Measurements from ENCODE around the gene TMEM14C. TPM values are rescaled to one million over a fixed set of nuclear protein-coding genes. Genes with fewer than 3 reads are reported as not detected.

Gene TMEM14C
- total and polyA plus RNA-seq, 10 donors: 40.7 to 115 (median 68.4) TPM

DNA sequence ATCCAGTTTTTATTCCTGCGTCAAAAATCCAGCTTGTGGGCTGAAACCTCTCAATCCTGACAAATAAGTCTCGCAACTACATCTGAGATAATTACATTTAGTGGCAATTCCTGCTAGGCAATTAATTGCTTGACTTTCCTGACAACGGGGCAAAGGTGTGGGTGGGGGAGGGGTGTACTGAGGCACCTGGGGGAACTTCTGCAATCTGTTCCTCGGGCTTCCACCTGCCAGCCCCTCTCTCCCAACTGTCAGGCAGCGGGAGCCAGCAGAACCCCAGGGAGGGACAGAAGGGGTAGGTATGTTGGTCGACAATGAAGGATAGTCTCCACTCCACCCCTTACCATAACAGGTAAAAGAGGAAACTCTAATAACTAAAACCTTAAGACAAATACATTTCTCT lies 35.3 kb upstream of the TMEM14C start:
- Histone ChIP-seq H3K4me1 (peaks cover 0 to 12% (median 0%) of the 10 kb centered on the region in 6 donors), H3K36me3 (no peaks in the 10 kb centered on the region), H3K27ac (no peak overlapping the region), H3K27me3 (replicated peaks in 1 of 7) (peaks cover 0 to 2% (median 0%) of the 10 kb centered on the region in 7 donors), H3K9me3 (no peaks in the 10 kb centered on the region), H3K4me3 (no peak overlapping the region)
- no peak for DNase-seq
- intact Hi-C loops (cut with DNase I; ENCODE audit: low total_unique reads): no loop called here
- TF ChIP-seq, protein P1, sequence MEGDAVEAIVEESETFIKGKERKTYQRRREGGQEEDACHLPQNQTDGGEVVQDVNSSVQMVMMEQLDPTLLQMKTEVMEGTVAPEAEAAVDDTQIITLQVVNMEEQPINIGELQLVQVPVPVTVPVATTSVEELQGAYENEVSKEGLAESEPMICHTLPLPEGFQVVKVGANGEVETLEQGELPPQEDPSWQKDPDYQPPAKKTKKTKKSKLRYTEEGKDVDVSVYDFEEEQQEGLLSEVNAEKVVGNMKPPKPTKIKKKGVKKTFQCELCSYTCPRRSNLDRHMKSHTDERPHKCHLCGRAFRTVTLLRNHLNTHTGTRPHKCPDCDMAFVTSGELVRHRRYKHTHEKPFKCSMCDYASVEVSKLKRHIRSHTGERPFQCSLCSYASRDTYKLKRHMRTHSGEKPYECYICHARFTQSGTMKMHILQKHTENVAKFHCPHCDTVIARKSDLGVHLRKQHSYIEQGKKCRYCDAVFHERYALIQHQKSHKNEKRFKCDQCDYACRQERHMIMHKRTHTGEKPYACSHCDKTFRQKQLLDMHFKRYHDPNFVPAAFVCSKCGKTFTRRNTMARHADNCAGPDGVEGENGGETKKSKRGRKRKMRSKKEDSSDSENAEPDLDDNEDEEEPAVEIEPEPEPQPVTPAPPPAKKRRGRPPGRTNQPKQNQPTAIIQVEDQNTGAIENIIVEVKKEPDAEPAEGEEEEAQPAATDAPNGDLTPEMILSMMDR (IDR thresholded peaks at IDR 0.05 in 8 of 11, conservative IDR thresholded peaks at IDR 0.05 in 3 of 11): no peak
- TF ChIP-seq POLR2AphosphoS5 (IDR thresholded peaks at IDR 0.05): no peak
- no peak for TF ChIP-seq POLR2A (IDR thresholded peaks at IDR 0.05)
- 43 to 49% (median 48%) methylated on average over 6 of the region's 6 CpGs for WGBS, 5 donors

DNA sequence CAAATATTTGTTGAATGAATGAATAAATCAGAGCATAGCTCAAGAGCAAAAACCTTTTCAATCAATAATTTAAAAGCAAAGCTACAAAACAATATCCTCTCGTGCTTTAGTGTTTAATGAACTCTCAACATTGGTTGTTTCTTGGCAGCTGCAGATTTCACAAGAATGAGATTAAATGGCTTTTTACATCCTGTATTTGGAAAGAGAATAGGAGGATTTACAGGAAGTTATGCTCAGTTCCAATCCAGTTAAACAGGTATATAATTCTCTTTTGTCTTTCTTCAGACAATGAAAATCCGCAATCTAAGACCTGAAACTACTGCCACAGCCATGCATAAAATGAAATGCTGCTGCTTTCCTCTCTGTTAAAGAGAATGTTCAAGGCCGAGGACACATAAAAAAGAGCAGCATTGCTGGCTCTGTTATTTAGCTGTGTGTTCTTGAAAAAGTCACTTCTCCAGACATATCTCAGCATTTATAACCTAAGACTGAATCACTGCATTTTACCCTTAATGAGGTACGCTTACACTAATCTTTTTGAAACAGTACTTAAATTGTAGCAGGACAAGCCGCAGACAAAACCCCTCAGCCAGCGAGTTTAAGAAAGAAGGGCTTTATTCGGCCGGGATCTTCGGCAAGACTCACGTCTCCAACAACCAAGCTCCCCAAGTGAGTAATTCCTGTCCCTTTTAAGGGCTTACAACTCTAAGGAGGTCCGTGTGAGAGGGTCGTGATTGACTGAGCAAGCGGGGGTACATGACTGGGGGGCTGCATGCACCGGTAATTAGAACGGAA lies 32.0 kb upstream of the TMEM14C start:
- intact Hi-C loops (cut with DNase I; ENCODE audit: low total_unique reads): loop anchor here (10.0 kb wide), 2 partner anchors 54 to 176 kb away; partner anchors contain the start of gene TMEM14B
- TF ChIP-seq, protein P1 (IDR thresholded peaks at IDR 0.05 in 8 of 11, conservative IDR thresholded peaks at IDR 0.05 in 3 of 11): no peak
- no peak for TF ChIP-seq POLR2A (IDR thresholded peaks at IDR 0.05)
- no peak for TF ChIP-seq POLR2AphosphoS5 (IDR thresholded peaks at IDR 0.05)
- WGBS, 5 donors: 76 to 85% (median 77%) methylated on average over 15 of the region's 15 CpGs
- H3K4me1 ChIP-seq: peaks cover 10 to 37% (median 18%) of the 10 kb centered on the region in 6 donors
- no peaks in the 10 kb centered on the region for H3K9me3 ChIP-seq
- H3K36me3 ChIP-seq: no peaks in the 10 kb centered on the region
- no peak for DNase-seq
- peaks cover 0 to 2% (median 0%) of the 10 kb centered on the region in 7 donors for H3K27me3 ChIP-seq (replicated peaks in 1 of 7)
- H3K27ac ChIP-seq: no peak overlapping the region
- H3K4me3 ChIP-seq: no peak overlapping the region

DNA sequence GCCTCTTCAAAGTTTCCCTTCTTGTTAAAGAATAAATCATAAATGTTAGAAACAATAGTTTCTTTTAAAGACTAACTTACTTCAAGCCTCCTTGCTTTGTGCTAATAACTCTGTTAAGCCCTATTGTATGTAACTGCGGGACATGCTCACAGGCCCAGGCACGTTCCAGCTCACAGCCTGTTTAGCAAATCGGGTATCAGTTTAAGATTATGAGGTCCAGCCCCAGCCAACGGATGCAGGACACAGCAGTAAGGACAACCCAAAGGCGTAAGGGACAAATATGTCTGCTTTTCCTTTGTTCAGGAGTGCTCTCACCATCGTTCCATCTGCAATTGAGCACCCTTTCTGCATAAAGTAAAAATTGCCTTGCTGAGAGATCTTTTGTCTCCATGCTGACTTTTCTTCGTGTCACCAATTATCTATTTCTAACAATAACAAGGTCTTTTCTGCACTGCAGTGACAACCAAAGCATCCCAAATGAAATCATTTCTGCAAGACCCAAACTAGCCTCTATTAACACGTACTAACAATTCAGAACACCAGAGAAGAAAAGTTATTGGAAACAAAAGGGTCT lies 29.8 kb upstream of the TMEM14C start:
- H3K4me1 ChIP-seq: peaks cover 20 to 52% (median 29%) of the 10 kb centered on the region in 6 donors
- DNase-seq: no peak
- peaks cover 0 to 10% (median 5%) of the 10 kb centered on the region in 6 donors for H3K36me3 ChIP-seq
- WGBS, 5 donors: 89 to 98% (median 95%) methylated on average over 8 of the region's 8 CpGs
- TF ChIP-seq POLR2AphosphoS5 (IDR thresholded peaks at IDR 0.05): no peak
- TF ChIP-seq, protein P1 (IDR thresholded peaks at IDR 0.05 in 8 of 11, conservative IDR thresholded peaks at IDR 0.05 in 3 of 11): no peak
- no peak for TF ChIP-seq POLR2A (IDR thresholded peaks at IDR 0.05)
- intact Hi-C loops (cut with DNase I; ENCODE audit: low total_unique reads): loop anchor here (10.0 kb wide), 2 partner anchors 52 to 178 kb away; partner anchors contain the start of gene TMEM14B
- no peaks in the 10 kb centered on the region for H3K27me3 ChIP-seq (replicated peaks in 1 of 7)
- H3K9me3 ChIP-seq: no peaks in the 10 kb centered on the region
- no peak overlapping the region for H3K27ac ChIP-seq
- peak overlapping the region in 5 of 8 donors; percentile 58 to 89 (median 73) for H3K4me3 ChIP-seq

Measured in spleen (tissue), 11 donors.